ENCODE data around the gene ANKFY1.

GRCh38 chr17:4177806-4178205 is 86.0 kb downstream of the ANKFY1 start:
- TF ChIP-seq SIN3A (IDR thresholded peaks at IDR 0.05; ENCODE audit: low read depth) (no peak), SRF (IDR thresholded peaks at IDR 0.05; ENCODE audit: low read depth) (no peak), RAD21 (IDR thresholded peaks at IDR 0.05; ENCODE audit: low read depth) (no peak), SP1 (IDR thresholded peaks at IDR 0.05; ENCODE audit: low read depth) (no peak), CTCF (IDR thresholded peaks at IDR 0.05 in 2 of 3, conservative IDR thresholded peaks at IDR 0.05 in 1 of 3; ENCODE audit: borderline replicate concordance in 1 of 3, insufficient read depth in 1 of 3, low read depth in 2 of 3, low read length in 2 of 3) (no peak), ATF3 (IDR thresholded peaks at IDR 0.05) (no peak)

Data from HCT116 (cell line).